Nephron progenitor cell (in vitro differentiated cells): Measurements from ENCODE around the gene THAP2.
A peak's percentile ranks its signal among the peaks of the same experiment; 100 is the strongest.

ENCODE experiments used
- DNase-seq: peaks from one replicate; pipeline ENCODE4 v3.0.0; 2021
- H3K27ac Mint-ChIP-seq: 2 replicates; pipeline ENCODE4 v1.8.0; 2021; ENCODE audit warnings: mild to moderate bottlenecking, moderate library complexity, mixed read lengths
- H3K27me3 Mint-ChIP-seq: 2 replicates; pipeline ENCODE4 v1.8.0; 2021; ENCODE audit warnings: mild to moderate bottlenecking, low read depth, mixed read lengths; ENCODE audit not compliant: poor library complexity
- H3K36me3 Mint-ChIP-seq: 2 replicates; pipeline ENCODE4 v1.8.0; 2021; ENCODE audit warnings: low read depth, mixed read lengths
- H3K4me1 Mint-ChIP-seq: 2 replicates; pipeline ENCODE4 v1.8.0; 2021; ENCODE audit warnings: mixed read lengths
- H3K4me3 Mint-ChIP-seq: 2 replicates; pipeline ENCODE4 v1.8.0; 2021; ENCODE audit warnings: mild to moderate bottlenecking, moderate library complexity, mixed read lengths
- H3K9me3 Mint-ChIP-seq: 2 replicates; pipeline ENCODE4 v1.8.0; 2021; ENCODE audit warnings: mild to moderate bottlenecking, moderate library complexity, mixed read lengths
- CTCF ChIP-seq: fragments of 200-600 bp; sonication (generic); IDR thresholded peaks from 2 replicates; pipeline ENCODE4 v1.5.0; 2021; ENCODE audit warnings: antibody characterized with exemption

The THAP2 gene

GRCh38 chr12:71662849-71663560, 1.1 kb upstream of the THAP2 start:
- Mint-ChIP-seq H3K27ac (peak overlapping the region; percentile 100), H3K9me3 (peaks cover 3% of the 10 kb centered on the region)
- TF ChIP-seq CTCF = no peak

GRCh38 chr12:71664411-71665089, 449 bp downstream of the THAP2 start:
- Mint-ChIP-seq H3K27me3 (no peaks in the 10 kb centered on the region), H3K36me3 (peaks cover 27% of the 10 kb centered on the region), H3K4me3 (peak overlapping the region; percentile 100), H3K9me3 (peaks cover 3% of the 10 kb centered on the region), H3K27ac (peak overlapping the region; percentile 100), H3K4me1 (peaks cover 29% of the 10 kb centered on the region)
- TF ChIP-seq CTCF = no peak
- no peak for DNase-seq

More at GRCh38 chr12:71662849-71663560, 1.1 kb upstream of the THAP2 start:
- H3K4me1 Mint-ChIP-seq = peaks cover 29% of the 10 kb centered on the region
- peaks cover 25% of the 10 kb centered on the region for H3K36me3 Mint-ChIP-seq
- DNase-seq = peak; percentile 75
- H3K27me3 Mint-ChIP-seq = no peaks in the 10 kb centered on the region
- peak overlapping the region; percentile 100 for H3K4me3 Mint-ChIP-seq

GRCh38 chr12:71665090-71665463, 976 bp downstream of the THAP2 start:
- Mint-ChIP-seq H3K4me1 (peaks cover 29% of the 10 kb centered on the region), H3K4me3 (peak overlapping the region; percentile 100), H3K27ac (peak overlapping the region; percentile 100), H3K9me3 (peaks cover 3% of the 10 kb centered on the region), H3K27me3 (no peaks in the 10 kb centered on the region), H3K36me3 (peaks cover 27% of the 10 kb centered on the region)
- DNase-seq = no peak
- TF ChIP-seq CTCF = no peak

GRCh38 chr12:71666259-71666658, 2.2 kb downstream of the THAP2 start:
- Mint-ChIP-seq H3K9me3 (peaks cover 3% of the 10 kb centered on the region), H3K27me3 (no peaks in the 10 kb centered on the region), H3K4me1 (peaks cover 29% of the 10 kb centered on the region), H3K36me3 (peaks cover 27% of the 10 kb centered on the region), H3K4me3 (no peak overlapping the region), H3K27ac (no peak overlapping the region)
- TF ChIP-seq CTCF = no peak
- no peak for DNase-seq

- Mint-ChIP-seq H3K27me3 (no peaks in the 10 kb centered on the region), H3K9me3 (no peaks in the 10 kb centered on the region), H3K4me1 (peaks cover 18% of the 10 kb centered on the region), H3K36me3 (peaks cover 13% of the 10 kb centered on the region), H3K4me3 (no peak overlapping the region), H3K27ac (no peak overlapping the region)
- no peak for TF ChIP-seq CTCF
- no peak for DNase-seq
Measured at GRCh38 chr12:71671311-71671710, 7.2 kb downstream of the THAP2 start.
